HG02763 (cell line): Measurements from ENCODE around the gene SLC2A1.

ENCODE experiments used
- ATAC-seq: cut with Tn5 transposase; IDR thresholded peaks from one replicate; pipeline ENCODE4 v1.9.1; 2021; ENCODE audit warnings: mild to moderate bottlenecking, moderate library complexity; ENCODE audit not compliant: unreplicated experiment

The SLC2A1 gene

DNA sequence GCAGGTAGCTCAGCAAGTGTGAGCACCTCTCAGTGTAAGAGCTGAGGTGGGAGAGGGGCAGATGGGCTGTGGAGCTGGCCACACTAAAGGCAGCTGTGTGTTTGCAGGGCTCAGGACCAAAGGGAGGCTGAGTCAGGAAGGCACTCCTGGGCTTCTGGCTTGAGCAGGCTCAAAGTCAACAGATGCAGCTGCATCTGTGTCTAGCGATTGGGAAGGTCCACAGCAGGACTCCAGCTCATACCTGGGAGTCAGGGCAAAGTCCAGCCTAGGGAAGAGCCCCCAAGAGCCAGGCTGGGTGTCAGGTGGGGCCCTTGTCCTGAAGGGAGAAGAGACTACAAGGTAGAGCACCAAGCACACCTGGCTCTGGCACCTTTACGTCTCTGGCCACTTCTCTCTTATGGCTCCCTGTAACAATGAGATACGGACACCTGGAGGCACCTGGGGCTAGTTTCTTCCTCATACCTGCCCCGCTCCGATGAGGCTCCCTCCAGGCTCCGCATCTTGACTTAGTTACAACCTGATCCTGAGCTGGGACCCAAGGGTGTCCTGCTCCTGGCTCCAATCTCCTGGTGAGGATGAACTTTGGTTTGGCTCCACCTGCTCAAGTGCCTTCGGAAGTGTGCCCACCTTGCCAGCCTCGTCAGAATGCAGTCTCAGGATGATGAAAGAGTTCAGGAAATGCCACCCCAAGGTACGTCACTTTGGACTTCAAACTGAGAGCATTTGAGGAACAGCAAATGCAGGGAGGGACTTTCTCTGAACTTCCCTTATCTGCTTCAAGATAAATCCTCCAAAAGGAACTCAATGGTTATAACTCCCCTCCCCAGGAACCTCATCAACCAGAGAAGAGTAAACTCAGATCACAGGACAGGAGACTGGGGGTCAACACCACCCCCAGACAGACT lies 21.5 kb upstream of the SLC2A1 start:
- ATAC-seq = no peak

DNA sequence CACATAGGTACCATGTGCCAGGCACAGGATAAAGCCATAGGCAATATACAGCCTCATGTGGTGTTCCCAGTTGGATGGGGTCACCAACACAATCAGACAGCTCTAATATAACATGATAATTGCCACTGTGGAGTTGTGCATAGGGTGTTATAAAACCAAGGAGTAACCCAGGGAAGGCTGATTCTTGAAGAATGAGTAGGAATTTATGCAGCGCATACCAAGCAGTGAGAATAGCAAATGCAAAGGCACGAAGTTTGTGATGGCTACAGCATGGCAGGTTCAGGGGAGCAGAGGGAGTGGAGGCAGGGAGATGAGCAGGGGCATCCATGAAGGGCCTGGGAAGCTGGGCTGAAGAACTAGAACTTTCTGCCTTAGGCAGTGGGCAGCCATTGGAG lies 20.4 kb upstream of the SLC2A1 start:
- no peak for ATAC-seq

DNA sequence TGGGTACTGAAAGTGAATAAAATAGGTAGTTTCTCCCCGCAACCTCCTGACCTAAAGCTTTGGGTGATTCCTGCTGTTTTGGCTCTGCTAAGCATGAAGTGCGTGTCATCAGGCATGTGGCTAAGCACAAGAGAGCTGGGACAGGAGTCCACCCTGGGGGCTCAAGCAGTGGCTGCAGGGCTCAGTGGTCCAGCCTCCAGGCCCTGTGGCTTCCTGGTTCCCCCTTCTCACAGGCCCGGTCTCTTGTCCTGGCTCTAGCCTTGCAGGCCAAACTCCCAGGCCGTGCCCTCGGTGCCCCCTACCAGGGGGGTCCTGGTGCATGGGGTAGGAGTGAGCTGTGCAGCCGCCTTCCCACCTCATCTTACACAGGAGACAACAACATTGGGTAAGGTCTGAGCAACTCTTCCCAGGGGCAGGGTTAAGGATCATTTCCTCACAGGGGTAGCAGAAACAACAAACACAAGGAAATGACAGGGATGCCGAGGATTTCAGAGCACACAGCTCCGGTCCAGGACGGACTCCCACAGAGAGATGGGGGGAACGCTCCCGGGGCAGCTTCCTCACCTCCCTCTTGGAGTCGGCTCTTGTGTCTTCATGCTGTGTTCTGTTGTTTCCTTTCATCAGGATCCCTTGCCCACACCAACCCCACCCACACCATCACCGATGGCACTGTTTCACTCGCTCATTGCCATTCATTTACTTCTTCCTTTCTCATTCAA lies 19.8 kb upstream of the SLC2A1 start:
- ATAC-seq = no peak

DNA sequence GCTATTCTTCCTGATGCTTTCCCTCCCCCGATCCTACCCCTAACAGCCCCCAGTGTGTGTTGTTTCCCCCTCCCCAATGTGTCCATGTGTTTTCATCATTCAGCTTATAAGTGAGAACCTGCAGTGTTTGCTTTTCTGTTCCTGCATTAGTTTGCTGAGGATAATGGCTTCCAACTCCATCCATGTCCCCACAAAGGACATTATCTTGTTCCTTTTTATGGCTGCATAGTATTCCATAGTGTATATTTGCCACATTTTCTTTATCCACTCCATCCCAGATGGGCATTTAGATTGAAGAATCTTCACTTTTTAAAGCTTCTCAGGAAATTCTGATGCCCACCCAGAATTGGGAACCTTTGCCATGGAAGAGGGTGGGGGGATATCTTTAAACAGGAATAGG lies 19.0 kb upstream of the SLC2A1 start:
- ATAC-seq = no peak

DNA sequence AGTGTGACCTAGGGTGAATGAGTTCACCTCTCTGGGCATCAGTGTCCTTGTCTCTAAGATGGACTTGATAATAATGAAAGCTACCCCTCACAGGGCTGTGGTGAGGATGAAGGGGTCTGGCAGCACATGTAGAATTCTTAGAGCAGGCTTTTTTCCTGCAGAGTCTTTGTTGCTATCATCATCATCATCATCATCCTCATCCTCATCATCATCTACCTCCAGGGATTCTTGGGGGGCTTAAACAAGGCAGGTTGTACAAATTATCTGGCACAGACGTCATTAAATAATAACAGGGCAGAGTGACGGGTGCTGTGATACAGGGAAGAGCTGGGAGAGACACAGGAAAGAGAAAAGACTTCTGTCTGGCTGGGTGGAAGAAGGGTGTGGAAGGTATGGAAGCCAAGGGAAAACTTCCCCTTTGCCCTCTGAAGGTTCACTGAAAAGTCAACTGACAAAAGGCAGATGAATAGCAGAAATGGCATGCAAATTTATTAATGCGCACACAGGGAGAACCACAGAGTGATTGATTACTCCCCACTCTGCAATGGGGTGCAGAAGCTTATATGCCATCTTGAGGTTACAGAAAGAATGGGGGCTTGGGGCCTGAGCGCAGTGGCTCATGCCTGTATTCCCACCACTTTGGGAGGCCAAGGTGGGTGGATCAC lies 17.0 kb upstream of the SLC2A1 start:
- no peak for ATAC-seq

DNA sequence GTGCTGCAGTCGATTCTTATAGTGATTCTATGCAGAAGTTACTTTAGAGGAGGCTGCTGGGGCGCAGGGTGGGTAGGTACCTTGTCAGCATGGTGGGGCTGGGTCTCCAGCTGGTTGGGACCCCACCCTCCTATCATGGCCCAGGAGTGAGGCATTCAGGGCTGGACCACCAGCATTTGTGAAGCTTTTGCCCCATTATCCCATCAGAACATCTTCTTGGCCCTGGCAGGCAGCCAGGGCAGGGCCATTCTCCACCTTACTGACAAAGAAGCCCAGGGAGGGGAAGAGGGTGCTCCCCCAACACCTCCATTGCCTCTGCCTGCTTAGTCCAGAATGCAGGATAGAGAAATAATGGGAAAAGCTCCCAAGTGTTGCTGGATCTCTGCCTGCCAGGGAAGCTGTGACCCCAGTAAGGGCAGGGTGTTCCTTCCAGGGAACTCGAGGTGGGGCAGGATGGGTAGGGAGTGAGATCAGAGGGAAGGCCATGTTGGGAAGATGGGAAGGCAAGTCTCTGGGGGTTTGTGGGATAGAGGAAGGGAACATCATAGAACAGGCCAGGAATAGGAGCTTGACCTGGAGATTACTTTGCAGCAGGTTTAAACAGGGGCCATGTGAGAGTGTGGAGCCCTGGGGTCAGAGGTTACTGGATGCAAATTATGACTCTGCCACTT lies 16.2 kb upstream of the SLC2A1 start:
- ATAC-seq = no peak

DNA sequence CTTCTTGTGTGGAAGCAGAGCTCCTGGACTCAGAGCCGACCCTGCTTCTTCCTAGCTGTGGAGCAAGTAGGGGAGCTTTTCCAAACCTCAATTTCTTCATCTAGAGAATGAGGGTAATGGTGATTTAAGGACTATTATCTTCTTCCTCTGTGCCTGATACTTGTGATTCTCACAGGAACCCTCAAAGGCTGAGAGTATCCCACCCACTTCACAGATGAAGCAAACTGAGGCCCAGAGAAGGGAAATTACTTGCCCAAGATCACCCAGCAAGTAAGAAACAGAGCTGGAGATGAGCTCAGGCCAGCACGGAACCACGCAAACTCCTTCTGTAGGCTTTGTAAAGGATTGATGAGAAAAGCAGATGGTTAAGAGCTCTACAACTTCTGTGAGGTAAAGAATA lies 15.1 kb upstream of the SLC2A1 start:
- ATAC-seq = no peak

DNA sequence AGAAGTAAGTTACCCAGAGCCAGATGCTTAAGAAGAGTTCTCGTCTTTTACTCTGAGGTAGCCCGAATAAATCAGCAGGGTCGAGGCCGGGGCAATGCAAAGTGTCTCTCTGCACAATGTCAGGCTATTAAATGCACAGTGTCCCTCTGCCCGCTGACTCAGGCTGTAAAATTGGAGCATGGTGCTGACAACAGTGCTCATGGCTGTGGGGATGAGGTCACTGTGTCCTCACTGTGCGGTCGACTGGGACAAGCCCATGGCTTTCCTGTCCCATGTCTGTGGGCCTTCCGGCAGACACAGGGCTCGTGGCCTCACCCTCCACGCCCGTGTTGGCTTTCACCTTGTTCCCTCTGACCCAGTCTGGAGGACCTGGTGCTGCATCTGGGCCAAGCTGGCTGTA lies 14.6 kb upstream of the SLC2A1 start:
- ATAC-seq = no peak

DNA sequence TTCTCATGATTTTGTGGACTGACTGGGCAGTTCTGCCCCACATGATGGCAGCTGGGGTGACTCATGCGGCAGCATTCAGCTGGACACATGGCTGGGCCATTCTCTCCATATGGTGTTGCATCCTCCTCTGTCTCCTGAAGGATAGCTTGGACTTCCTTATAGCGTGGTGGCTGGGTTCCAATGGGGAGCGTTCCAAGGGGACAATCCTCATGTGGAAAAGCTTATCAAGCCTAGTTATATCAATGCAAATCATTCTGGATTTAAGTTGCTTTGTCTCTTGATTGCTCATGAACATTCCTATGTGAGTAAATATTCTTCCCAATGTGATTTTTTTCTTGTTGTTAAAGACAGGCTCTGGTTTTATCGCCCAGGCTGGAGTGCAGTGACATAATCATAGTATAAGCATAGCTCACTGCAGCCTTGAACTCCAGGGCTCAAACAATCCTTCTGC lies 13.2 kb upstream of the SLC2A1 start:
- ATAC-seq = no peak

DNA sequence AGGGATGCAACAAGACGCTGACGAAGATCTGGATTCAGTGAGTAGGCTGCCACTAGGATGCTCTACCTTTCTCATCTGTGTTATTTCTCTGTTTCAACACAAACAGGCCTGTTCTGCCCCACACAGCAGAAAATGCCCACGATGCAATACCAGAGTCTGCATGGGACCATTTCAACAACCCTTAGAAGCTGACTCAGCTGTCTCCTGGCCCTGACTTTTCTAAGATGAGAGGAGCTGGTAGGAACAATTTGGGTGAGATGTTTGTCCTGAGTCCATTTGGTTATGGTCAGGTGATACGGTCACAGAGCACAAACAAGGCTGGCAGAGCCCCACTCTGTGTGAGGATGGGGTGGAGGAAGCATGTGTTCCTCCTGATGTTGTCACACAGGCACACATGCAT lies 11.5 kb upstream of the SLC2A1 start:
- ATAC-seq = no peak

DNA sequence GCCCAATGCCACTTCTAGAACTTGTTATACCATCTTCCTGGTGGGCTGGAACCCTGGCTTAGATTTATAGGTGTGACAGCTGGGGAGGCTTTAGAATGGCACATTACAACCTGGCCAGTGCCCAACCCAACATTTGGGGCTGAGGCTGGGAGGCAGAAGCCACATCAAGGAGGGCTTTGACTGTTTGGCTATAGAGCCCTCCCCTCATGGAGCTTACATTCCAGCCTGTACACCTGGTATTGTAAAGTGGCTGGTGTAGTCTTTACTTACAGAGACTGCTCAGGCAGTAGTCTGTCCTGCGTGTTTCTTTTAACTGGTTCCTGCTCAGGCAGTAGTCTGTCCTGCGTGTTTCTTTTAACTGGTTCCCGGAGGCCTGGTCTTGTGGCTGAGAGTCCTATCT lies 10.0 kb upstream of the SLC2A1 start:
- no peak for ATAC-seq

DNA sequence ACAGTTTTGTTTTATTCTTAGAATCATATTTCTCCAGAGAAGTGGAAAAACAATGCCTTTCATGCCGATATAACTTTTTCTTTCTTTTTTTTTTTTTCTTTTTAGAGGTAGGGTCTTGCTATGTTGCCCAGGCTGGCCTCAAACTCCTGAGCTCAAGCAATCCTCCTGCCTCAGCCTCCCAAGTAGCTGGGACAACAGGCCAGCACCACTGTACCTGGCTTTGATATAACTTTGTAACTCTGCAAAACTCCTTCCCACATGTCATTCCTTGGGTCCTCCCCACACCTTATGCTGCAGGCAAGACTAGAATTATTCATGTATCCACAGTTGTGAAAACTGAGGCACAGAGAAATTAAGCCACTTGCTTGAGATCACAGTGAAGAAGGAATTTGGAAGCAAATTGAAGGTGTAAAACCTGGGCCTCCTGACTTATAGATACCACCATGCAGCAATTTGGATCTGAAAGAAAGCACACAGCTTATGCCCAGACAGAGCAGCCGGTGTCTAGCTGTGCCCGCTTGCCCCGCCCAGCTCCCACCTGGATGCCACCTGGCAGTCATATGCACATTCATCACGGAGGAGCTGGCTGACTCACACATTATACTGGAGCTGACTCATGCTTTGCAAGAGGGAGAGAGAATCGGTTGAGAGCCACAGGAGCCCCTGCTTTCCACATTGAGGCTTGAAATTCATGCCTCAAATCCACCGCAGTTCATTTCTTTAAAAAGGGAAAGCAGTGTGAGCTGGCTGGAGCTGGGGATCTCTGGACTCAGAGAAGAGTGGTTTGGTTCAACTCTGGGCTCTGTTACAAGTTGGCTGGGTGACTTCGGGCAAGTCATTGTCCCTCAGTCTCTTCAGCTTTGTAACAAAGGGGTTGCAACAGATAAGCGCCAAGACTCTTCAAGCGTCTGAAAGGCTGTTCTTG lies 8.3 kb upstream of the SLC2A1 start:
- ATAC-seq = no peak

DNA sequence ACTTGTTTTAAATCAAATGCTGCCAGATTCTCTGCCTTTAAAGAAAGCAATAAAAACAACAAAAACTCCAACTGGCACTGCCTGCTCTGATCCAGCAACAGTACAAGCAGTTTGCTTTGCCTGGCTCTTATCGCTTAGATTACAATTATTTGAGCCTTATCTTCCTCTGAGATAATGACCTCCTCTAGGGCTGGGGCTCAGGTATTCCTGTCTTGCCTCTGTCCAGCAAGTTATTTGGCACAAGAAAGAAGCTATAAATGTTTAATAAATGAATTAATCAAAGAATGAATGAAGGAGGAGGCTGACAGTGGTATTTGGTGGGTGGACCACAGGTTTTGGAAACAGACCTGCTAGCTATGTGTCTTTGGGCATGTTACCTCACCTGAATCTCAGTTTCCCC lies 6.7 kb upstream of the SLC2A1 start:
- ATAC-seq = no peak

DNA sequence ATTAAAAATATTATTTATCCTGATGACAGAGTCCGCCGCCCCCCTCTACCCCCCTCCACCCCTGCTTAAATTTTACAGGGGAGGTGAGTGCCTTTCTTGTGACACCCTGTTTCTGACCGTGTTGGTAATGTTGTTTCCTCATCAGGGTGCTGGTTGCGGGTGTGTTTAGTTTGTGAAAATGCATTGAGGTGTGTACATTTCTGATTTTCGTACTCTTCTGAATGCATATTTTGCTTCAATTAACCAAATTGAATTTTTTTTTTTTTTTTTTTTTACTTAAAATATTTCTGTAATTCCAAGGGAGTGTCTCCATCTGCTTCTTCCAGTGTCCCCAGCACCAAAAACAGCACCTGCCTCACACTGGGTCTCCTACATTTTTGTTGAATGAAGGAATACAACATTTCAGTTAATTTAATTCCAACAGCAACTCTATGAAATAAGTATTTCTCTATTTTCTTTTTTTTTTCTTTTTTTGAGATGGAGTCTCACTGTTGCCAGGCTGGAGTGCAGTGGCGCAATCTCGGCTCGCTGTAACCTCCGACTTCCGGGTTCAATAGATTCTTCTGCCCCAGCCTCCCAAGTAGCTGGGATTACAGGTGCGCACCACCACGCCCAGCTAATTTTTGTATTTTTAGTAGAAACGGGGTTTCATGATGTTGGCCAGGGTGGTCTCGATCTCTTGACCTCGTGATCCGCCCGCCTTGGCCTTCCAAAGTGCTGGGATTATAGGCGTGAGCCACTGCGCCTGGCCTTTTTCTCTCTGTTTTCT lies 5.6 kb upstream of the SLC2A1 start:
- ATAC-seq = no peak

DNA sequence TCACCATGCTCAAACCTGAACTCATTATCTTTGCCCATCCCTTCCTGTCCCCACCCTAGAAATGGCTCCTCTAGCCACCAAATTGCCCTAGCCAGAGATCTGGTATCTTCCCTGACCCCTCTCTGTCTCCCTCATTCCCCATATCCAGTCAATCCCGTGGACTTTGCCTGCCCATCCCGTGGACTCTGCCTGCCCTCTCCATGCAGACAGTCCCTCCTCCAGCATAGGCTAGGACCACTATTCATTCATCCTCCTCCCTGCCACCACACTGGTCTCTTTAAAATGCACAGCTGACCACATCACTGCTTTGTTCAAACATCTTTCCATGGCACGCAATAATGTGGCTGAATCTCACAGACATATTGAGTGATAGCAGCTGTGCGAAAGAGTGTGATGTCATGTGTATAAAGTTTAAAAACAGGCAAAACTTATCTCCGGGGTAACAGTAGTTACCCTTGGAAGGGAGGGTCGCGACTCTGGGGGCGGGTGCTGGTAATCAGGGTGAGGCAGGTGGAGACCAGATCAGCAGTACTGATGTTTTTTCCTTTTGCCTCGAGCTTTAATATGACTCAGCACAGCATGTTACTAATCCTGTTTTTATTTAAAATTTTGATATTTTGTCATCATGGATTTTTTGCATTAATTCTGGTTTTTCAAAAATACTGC lies 4.8 kb upstream of the SLC2A1 start:
- ATAC-seq = no peak

DNA sequence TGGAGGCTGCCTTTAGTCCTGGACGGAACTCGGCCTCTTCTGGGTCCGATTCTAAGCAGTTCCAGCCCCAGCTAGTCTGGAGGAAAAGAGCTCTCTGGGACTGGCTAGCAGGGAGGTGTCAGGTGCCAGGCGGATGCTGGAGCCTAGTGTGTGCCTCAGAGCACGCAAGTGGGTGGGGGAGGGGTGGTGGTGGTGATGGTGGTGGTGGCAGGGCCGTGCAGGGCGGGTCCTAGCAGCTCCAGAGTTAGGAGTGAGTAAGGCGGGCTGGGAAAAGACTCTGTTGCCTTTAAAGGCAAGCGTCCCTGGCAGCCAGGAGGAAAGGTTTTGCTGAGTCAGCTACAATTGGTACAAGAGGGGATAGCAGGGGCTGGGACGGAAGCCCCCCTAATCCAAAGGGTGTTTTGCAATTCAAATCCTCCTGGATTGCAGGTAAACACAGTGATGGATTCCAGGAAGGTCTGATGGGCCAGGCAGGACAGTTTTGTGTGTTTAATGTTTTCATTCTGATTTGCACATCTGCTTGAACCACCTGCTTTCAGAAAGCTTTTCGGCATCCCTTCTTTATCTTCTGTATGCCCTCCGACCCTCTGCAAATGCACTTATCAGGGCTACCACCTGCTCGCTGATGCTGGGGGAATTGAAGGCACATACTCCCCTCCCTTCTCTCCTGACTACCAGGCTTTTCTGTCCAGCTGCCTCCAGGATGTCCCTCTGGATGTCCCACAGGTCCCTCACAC lies 4.1 kb upstream of the SLC2A1 start:
- ATAC-seq = no peak

DNA sequence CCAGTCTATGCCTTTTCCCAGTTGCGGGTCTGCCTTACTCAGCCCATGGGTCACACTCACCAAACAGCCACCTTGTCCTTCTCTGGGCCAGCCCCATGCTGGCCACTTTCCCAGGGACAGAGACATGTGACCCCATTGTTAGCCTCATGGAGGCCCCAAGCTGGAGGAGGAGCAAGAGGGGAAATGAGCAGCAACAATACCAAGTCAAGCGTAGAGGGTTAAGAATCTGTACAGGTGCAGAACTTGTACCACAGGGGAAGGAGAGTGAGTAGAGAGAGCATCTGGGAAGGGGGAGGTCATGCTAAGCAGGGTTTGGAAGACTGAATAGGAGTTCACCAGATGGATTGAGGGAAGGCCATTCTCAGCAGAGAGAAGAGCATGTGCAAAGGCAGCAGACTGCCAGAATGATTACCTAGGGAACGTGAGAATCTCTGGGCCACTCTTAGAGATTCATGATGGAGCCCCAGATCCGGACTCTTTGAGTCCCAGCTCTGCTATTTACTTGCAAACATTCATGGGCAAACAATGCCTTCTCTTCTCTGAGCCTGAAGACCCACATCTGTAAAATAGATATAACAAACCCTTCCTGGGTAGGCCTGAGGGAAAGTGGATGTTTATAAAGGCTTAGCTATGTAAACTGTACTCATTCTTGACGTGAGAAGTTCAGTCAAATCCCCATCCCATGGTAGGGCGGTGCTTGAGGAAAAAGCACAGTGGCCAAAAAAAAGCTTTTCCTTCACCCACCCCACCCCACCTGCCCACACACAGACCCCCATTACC lies 2.8 kb upstream of the SLC2A1 start:
- ATAC-seq = no peak
